HFFc6 (cell line): Measurements from ENCODE around the gene MALSU1. TPM values are rescaled to one million over a fixed set of nuclear protein-coding genes. Genes with fewer than 3 reads are reported as not detected.

Source experiments
- DNase-seq: peaks from one replicate; pipeline ENCODE4 v3.0.0-alpha.2; 2018
- H3K27ac Mint-ChIP-seq: 2 replicates; pipeline ENCODE4 v1.8.0; 2020; ENCODE audit warnings: mild to moderate bottlenecking, mixed read lengths
- H3K27me3 Mint-ChIP-seq: 2 replicates; pipeline ENCODE4 v1.8.0; 2021; ENCODE audit warnings: mild to moderate bottlenecking, moderate library complexity, mixed read lengths; ENCODE audit not compliant: insufficient read depth
- H3K36me3 Mint-ChIP-seq: 2 replicates; pipeline ENCODE4 v1.8.0; 2021; ENCODE audit warnings: low read depth, mixed read lengths
- H3K4me1 Mint-ChIP-seq: 2 replicates; pipeline ENCODE4 v1.8.0; 2020; ENCODE audit warnings: low read depth, mixed read lengths
- H3K4me3 Mint-ChIP-seq: 2 replicates; pipeline ENCODE4 v1.8.0; 2020; ENCODE audit warnings: mild to moderate bottlenecking, moderate library complexity, mixed read lengths
- H3K9me3 Mint-ChIP-seq: 2 replicates; pipeline ENCODE4 v1.8.0; 2020; ENCODE audit warnings: mild to moderate bottlenecking, mixed read lengths
- CTCF ChIP-seq: fragments of 200-600 bp; sonication (generic); IDR thresholded peaks from 2 replicates; pipeline ENCODE4 v1.5.0; 2021; ENCODE audit warnings: antibody characterized with exemption, mild to moderate bottlenecking
- total RNA-seq, 6 experiments: library from RNA; stranded (reverse); fragmentation: NEBNext Ultra II Directional; extraction: Animal tissue kit (Norgen Biotek cat#: 25700); gene quantifications; 2 replicates in 1 of 6; 3 replicates in 5 of 6; pipeline ENCODE4 v1.2.3, GENCODE V29; 2021

The MALSU1 gene
- total RNA-seq, 6 experiments from 2014 or later: 74.3 to 87.8 (median 79.6) TPM

GRCh38 chr7:23332910-23333612 lies 33.9 kb downstream of the MALSU1 start:
- peak overlapping the region; percentile 24 for H3K4me3 Mint-ChIP-seq
- peaks cover 6% of the 10 kb centered on the region; the same call in 1 of the 2 replicates for H3K9me3 Mint-ChIP-seq
- H3K27me3 Mint-ChIP-seq: no peaks in the 10 kb centered on the region; the same call in 1 of the 2 replicates
- DNase-seq: peak; percentile 24
- no peak for TF ChIP-seq CTCF
- peak overlapping the region; percentile 94 for H3K27ac Mint-ChIP-seq
- peaks cover 46% of the 10 kb centered on the region for H3K36me3 Mint-ChIP-seq
- H3K4me1 Mint-ChIP-seq: peaks cover 45% of the 10 kb centered on the region

GRCh38 chr7:23333671-23334246 lies 34.6 kb downstream of the MALSU1 start:
- peak overlapping the region; percentile 94 for H3K27ac Mint-ChIP-seq
- DNase-seq: peak; percentile 91
- peaks cover 6% of the 10 kb centered on the region; the same call in 1 of the 2 replicates for H3K9me3 Mint-ChIP-seq
- H3K36me3 Mint-ChIP-seq: peaks cover 42% of the 10 kb centered on the region
- no peaks in the 10 kb centered on the region; the same call in 1 of the 2 replicates for H3K27me3 Mint-ChIP-seq
- H3K4me3 Mint-ChIP-seq: peak overlapping the region; percentile 67
- peaks cover 46% of the 10 kb centered on the region for H3K4me1 Mint-ChIP-seq
- TF ChIP-seq CTCF: no peak

- H3K9me3 Mint-ChIP-seq: peaks cover 6% of the 10 kb centered on the region; the same call in 1 of the 2 replicates
- peaks cover 54% of the 10 kb centered on the region for H3K4me1 Mint-ChIP-seq
- DNase-seq: peak; percentile 98
- H3K4me3 Mint-ChIP-seq: peak overlapping the region; percentile 67
- peak overlapping the region; percentile 94 for H3K27ac Mint-ChIP-seq
- H3K36me3 Mint-ChIP-seq: peaks cover 38% of the 10 kb centered on the region
- no peak for TF ChIP-seq CTCF
- H3K27me3 Mint-ChIP-seq: no peaks in the 10 kb centered on the region; the same call in 1 of the 2 replicates
Observed at GRCh38 chr7:23334482-23335056, 35.4 kb downstream of the MALSU1 start.

GRCh38 chr7:23335136-23335535 lies 36.0 kb downstream of the MALSU1 start:
- peaks cover 37% of the 10 kb centered on the region for H3K36me3 Mint-ChIP-seq

More at GRCh38 chr7:23335136-23335535, 36.0 kb downstream of the MALSU1 start:
- peaks cover 6% of the 10 kb centered on the region; the same call in 1 of the 2 replicates for H3K9me3 Mint-ChIP-seq
- H3K27me3 Mint-ChIP-seq: no peaks in the 10 kb centered on the region; the same call in 1 of the 2 replicates
- peak overlapping the region; percentile 67 for H3K4me3 Mint-ChIP-seq
- no peak for DNase-seq
- H3K27ac Mint-ChIP-seq: peak overlapping the region; percentile 94
- H3K4me1 Mint-ChIP-seq: peaks cover 60% of the 10 kb centered on the region
- TF ChIP-seq CTCF: no peak
